ENCODE data around the gene CXCL13. TPM values are rescaled to one million over a fixed set of nuclear protein-coding genes. Genes with fewer than 3 reads are reported as not detected.

CXCL13 gene
- total and polyA plus RNA-seq, 2 donors: 1.9 to 55.3 TPM

DNA sequence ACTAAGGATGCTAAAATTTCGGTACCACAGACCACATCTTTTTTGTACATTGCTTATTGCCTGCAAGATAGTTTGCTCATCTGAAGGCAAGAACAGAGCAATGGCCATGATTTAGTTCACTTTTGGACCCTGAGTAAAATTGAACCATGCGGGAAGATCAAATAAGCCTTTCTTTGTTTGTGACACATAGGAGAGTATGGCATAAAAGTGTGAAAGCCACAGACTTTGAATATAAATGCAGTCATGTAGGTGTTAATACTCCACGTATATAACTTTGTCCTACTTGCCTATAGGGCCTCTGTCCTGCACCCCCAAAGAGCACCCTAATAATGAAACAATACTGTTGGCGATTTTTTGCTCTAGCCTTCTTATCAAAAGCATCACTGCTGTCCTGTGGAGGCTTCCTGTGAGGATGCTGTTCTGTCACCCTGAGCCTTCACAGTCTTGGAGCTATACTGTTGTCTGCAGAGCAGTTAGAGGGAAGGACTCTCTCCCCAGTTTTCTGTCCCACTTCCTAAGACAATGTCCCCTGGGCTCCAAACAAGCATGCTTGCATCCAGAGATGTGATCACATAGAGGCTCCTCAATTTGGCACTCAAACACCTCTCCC is 10.2 kb upstream of the CXCL13 start:
- 94% methylated on average over 4 of the region's 4 CpGs for WGBS
- no peak for DNase-seq (ENCODE audit: low read depth in 6 of 9, low spot score in 9 of 9)

DNA sequence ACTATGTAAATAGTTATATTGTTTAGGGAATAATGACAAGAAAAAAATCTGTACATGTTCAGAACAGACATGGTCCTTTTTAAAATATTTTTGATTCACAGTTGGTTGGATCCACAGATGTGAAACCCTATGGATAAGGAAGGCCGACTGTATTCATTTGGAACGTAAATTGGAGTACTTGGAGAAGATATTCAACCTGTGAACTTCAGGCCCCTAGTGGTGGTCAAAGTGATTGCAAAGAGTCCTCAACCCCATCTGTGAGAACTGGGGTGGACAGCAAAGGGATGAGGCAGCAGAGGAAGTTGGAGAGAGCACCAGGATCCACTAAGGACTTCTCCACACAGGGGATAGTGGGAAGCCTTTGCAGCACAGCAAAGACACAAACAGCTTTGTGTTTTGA is 6.2 kb upstream of the CXCL13 start:
- Histone ChIP-seq H3K9me3 (ENCODE audit: control insufficient read depth in 2 of 2, insufficient read depth in 1 of 2, low read length in 1 of 2) (no peaks in the 10 kb centered on the region), H3K27me3 (ENCODE audit: control insufficient read depth in 2 of 2, insufficient read depth in 1 of 2, low read length in 1 of 2) (peaks cover 0 to 5% of the 10 kb centered on the region in 2 donors), H3K4me3 (ENCODE audit: low read length in 2 of 2) (no peak overlapping the region), H3K36me3 (ENCODE audit: control insufficient read depth in 2 of 2, insufficient read depth in 2 of 2, low read length in 1 of 2) (no peaks in the 10 kb centered on the region), H3K4me1 (ENCODE audit: control insufficient read depth in 2 of 2, insufficient read depth in 2 of 2, low read length in 2 of 2) (no peaks in the 10 kb centered on the region), H3K27ac (ENCODE audit: low read depth in 1 of 2, low read length in 1 of 2) (no peak overlapping the region)
- 84% methylated on average over 2 of the region's 2 CpGs for WGBS
- DNase-seq (ENCODE audit: low read depth in 6 of 9, low spot score in 9 of 9): no peak

More for the DNA sequence above, 10.2 kb upstream of the CXCL13 start:
- Histone ChIP-seq H3K4me3 (ENCODE audit: low read length in 2 of 2) (no peak overlapping the region), H3K27me3 (ENCODE audit: control insufficient read depth in 2 of 2, insufficient read depth in 1 of 2, low read length in 1 of 2) (no peaks in the 10 kb centered on the region), H3K27ac (ENCODE audit: low read depth in 1 of 2, low read length in 1 of 2) (no peak overlapping the region), H3K4me1 (ENCODE audit: control insufficient read depth in 2 of 2, insufficient read depth in 2 of 2, low read length in 2 of 2) (no peaks in the 10 kb centered on the region), H3K9me3 (ENCODE audit: control insufficient read depth in 2 of 2, insufficient read depth in 1 of 2, low read length in 1 of 2) (no peaks in the 10 kb centered on the region), H3K36me3 (ENCODE audit: control insufficient read depth in 2 of 2, insufficient read depth in 2 of 2, low read length in 1 of 2) (no peaks in the 10 kb centered on the region)

DNA sequence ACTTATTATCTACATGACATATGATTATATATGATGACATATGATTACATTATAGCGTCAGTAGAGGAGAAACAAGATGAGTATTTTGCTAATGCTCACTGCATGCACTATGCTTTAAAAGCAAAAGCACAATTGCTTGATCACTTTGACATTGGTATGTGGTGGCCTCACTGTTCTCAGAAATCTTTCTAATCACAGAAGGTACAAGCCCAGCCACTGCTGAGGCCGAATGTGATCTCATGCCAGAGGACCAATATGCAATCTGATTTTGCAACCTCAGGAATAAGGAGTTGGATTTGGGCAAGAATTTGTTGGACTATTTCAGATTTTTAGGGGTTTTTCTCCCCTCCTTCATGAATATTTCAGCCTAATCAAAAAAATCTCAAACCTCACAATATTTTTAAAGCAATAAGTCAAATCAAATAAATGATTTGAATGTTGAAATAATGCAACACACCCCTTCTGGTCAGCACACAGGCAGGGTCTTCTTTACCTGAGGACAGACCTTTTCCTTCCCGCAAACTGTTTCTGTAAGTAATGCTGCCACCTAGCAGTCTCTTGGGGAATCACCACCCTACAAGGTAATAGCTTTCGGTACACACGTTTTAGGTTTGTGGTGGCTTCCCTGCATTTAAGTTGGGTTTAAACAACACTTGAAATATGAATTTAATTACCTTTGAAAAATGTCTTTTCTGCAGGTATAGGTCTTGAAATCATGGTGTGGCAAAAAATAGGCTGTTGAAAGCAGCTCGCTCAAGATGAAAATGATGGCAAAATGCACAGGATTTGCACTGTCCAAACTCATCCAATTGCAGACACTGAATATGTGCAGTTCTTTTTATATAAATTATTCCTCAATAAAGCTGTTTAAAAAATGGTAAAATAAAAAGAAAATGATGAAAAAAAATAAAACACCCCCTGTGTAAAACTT is 4.8 kb upstream of the CXCL13 start:
- no peaks in the 10 kb centered on the region for H3K36me3 ChIP-seq (ENCODE audit: control insufficient read depth in 2 of 2, insufficient read depth in 2 of 2, low read length in 1 of 2)
- H3K4me3 ChIP-seq (ENCODE audit: low read length in 2 of 2): no peak overlapping the region
- no peaks in the 10 kb centered on the region for H3K4me1 ChIP-seq (ENCODE audit: control insufficient read depth in 2 of 2, insufficient read depth in 2 of 2, low read length in 2 of 2)
- DNase-seq (ENCODE audit: low read depth in 6 of 9, low spot score in 9 of 9): peak in 4 of 9 donors; percentile 17 to 35 (median 18)
- no peaks in the 10 kb centered on the region for H3K9me3 ChIP-seq (ENCODE audit: control insufficient read depth in 2 of 2, insufficient read depth in 1 of 2, low read length in 1 of 2)
- H3K27me3 ChIP-seq (ENCODE audit: control insufficient read depth in 2 of 2, insufficient read depth in 1 of 2, low read length in 1 of 2): peaks cover 0 to 7% of the 10 kb centered on the region in 2 donors
- no peak overlapping the region for H3K27ac ChIP-seq (ENCODE audit: low read depth in 1 of 2, low read length in 1 of 2)
- 43% methylated on average over 6 of the region's 6 CpGs for WGBS

DNA sequence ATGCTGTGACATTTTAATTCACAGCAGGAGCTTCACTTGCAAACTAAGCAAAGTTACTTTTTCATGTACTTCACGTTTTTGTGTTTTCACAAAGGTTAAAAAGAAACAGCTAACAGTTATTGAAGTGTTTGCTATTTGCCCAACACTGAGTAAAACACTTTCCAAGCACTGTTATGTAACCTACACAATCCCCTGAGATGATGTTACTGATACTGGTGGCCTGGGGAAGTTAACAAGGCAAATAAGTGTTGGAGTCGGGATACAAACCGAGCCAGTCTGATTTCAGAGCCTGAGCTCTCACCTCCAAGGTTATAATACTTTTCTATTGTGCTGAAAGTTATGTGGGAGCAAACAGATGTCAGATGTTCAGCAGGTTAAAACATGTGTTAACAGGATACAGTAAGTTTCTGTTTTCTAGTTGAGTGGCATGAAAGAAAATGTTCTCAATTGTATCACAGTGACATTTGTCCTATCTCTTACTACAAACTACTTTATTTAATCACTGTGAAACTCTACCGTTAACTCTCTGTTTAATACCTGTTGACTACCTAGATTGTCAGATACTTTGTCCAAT is 3.9 kb upstream of the CXCL13 start:
- H3K27ac ChIP-seq (ENCODE audit: low read depth in 1 of 2, low read length in 1 of 2): no peak overlapping the region
- no peak for DNase-seq (ENCODE audit: low read depth in 6 of 9, low spot score in 9 of 9)

DNA sequence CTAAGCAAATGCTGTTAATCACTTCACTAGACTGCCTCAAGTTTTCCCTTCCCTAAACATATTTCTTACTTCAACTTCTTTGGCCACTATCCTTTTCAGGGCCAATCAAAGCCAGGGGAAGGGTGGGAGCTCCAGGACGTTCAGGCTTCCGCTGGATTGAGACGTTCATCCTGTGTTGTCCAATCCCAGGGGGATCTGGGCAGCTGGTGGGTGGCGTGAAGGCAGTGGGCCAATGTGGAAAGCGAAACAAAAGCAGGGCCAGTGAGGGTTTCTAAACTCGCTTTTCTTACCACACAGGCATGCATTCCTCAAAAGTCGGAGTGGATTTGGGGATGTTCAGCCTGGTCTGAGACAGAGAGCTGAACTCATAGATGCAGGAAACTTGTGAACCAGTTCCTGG is 7.6 kb downstream of the CXCL13 start:
- H3K27ac ChIP-seq (ENCODE audit: low read depth in 1 of 2, low read length in 1 of 2): no peak overlapping the region
- no peaks in the 10 kb centered on the region for H3K9me3 ChIP-seq (ENCODE audit: control insufficient read depth in 2 of 2, insufficient read depth in 1 of 2, low read length in 1 of 2)
- no peak for DNase-seq (ENCODE audit: low read depth in 6 of 9, low spot score in 9 of 9)
- WGBS: 94% methylated on average over 7 of the region's 7 CpGs
- H3K4me1 ChIP-seq (ENCODE audit: control insufficient read depth in 2 of 2, insufficient read depth in 2 of 2, low read length in 2 of 2): no peaks in the 10 kb centered on the region
- no peaks in the 10 kb centered on the region for H3K27me3 ChIP-seq (ENCODE audit: control insufficient read depth in 2 of 2, insufficient read depth in 1 of 2, low read length in 1 of 2)
- no peak overlapping the region for H3K4me3 ChIP-seq (ENCODE audit: low read length in 2 of 2)
- no peaks in the 10 kb centered on the region for H3K36me3 ChIP-seq (ENCODE audit: control insufficient read depth in 2 of 2, insufficient read depth in 2 of 2, low read length in 1 of 2)

More for the DNA sequence above, 3.9 kb upstream of the CXCL13 start:
- no peak overlapping the region for H3K4me3 ChIP-seq (ENCODE audit: low read length in 2 of 2)
- no peaks in the 10 kb centered on the region for H3K36me3 ChIP-seq (ENCODE audit: control insufficient read depth in 2 of 2, insufficient read depth in 2 of 2, low read length in 1 of 2)
- H3K27me3 ChIP-seq (ENCODE audit: control insufficient read depth in 2 of 2, insufficient read depth in 1 of 2, low read length in 1 of 2): peaks cover 0 to 7% of the 10 kb centered on the region in 2 donors
- no peaks in the 10 kb centered on the region for H3K9me3 ChIP-seq (ENCODE audit: control insufficient read depth in 2 of 2, insufficient read depth in 1 of 2, low read length in 1 of 2)
- 92% methylated on average over 4 of the region's 4 CpGs for WGBS
- no peaks in the 10 kb centered on the region for H3K4me1 ChIP-seq (ENCODE audit: control insufficient read depth in 2 of 2, insufficient read depth in 2 of 2, low read length in 2 of 2)

DNA sequence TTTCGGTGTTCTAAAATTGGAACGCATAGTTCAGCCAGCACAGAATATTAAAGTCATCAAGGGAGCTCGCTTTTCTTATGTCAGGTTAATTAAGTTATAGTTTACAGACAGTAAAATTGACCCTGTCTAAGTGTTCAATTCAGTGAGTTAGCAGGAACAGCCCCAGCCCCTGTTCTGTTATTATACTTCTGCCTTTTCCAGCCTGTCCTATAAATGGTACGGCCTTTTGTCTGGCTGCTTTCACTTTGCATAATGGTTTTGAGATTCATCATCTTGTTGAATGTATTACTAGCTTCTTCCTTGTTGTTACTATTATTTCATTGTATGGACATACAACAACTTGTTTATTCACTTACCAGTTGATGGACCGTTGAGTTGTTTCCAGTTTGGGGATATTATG is 9.5 kb downstream of the CXCL13 start:
- Histone ChIP-seq H3K27ac (ENCODE audit: low read depth in 1 of 2, low read length in 1 of 2) (no peak overlapping the region), H3K9me3 (ENCODE audit: control insufficient read depth in 2 of 2, insufficient read depth in 1 of 2, low read length in 1 of 2) (no peaks in the 10 kb centered on the region), H3K4me1 (ENCODE audit: control insufficient read depth in 2 of 2, insufficient read depth in 2 of 2, low read length in 2 of 2) (no peaks in the 10 kb centered on the region), H3K4me3 (ENCODE audit: low read length in 2 of 2) (no peak overlapping the region), H3K36me3 (ENCODE audit: control insufficient read depth in 2 of 2, insufficient read depth in 2 of 2, low read length in 1 of 2) (no peaks in the 10 kb centered on the region), H3K27me3 (ENCODE audit: control insufficient read depth in 2 of 2, insufficient read depth in 1 of 2, low read length in 1 of 2) (no peaks in the 10 kb centered on the region)
- WGBS: 90% methylated on average over 5 of the region's 5 CpGs
- DNase-seq (ENCODE audit: low read depth in 6 of 9, low spot score in 9 of 9): no peak

DNA sequence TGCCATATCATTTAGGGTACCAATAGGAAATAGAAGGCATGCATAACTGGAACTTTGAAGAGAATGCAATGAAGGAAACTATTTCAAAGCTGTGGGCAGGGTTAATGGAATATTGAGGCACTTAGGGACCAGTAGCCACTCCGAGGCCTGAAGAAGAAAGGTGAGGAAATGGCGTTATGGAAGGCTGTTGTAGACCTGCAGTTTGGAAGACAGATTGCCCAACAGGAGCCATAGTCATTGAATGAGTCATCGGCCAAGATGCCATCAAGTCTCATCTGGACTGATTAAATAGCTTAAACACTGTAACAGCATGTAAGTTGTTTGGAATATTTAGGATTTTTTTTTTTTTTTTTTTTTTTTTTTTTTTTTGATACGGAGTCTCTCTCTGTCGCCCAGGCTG is 11.6 kb downstream of the CXCL13 start:
- H3K36me3 ChIP-seq (ENCODE audit: control insufficient read depth in 2 of 2, insufficient read depth in 2 of 2, low read length in 1 of 2): no peaks in the 10 kb centered on the region
- H3K4me3 ChIP-seq (ENCODE audit: low read length in 2 of 2): no peak overlapping the region
- peaks cover 0 to 2% of the 10 kb centered on the region in 2 donors for H3K27me3 ChIP-seq (ENCODE audit: control insufficient read depth in 2 of 2, insufficient read depth in 1 of 2, low read length in 1 of 2)
- no peaks in the 10 kb centered on the region for H3K4me1 ChIP-seq (ENCODE audit: control insufficient read depth in 2 of 2, insufficient read depth in 2 of 2, low read length in 2 of 2)
- no peaks in the 10 kb centered on the region for H3K9me3 ChIP-seq (ENCODE audit: control insufficient read depth in 2 of 2, insufficient read depth in 1 of 2, low read length in 1 of 2)
- 90% methylated on average over 5 of the region's 5 CpGs for WGBS
- no peak overlapping the region for H3K27ac ChIP-seq (ENCODE audit: low read depth in 1 of 2, low read length in 1 of 2)
- no peak for DNase-seq (ENCODE audit: low read depth in 6 of 9, low spot score in 9 of 9)

DNA sequence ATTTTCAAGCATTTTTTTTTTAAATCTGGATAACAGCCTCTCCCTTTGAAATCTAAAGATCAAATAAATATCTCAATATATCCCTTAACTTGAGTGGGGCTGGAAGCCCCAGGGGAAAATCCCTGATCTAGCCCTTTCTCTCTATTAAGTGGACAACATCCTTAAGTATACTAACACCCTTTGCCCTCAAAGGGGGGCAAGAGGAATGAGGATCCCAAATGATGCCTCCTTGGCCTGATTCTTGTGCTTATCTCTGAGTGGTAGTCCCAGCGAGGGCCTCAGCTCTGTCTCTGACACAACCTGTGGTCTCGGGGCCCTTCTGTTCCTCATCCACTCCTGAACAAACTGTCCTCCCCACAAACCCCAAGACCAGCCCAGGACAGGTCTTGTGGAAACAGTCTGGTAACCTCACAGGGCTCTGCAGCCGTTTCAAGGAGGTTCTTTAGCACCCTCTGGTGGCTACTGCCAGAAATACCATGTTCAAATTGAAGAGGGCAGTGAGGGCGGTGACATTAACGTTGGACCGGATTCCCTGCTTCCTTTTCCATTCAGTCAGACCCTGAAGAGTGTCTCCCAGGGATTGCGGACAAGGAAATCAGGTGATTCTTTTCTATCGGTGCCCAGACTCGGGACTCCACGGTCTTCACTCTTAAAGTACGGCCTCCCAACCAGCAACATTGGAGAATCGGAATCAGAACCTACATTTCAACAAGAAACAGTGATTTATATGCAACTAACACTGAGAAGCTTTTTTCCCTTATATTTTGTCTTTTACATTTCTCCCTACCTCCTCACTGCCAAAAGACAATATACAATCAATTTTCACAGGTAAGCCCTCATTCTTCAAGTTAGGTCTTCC is 13.0 kb downstream of the CXCL13 start:
- H3K4me1 ChIP-seq (ENCODE audit: control insufficient read depth in 2 of 2, insufficient read depth in 2 of 2, low read length in 2 of 2): no peaks in the 10 kb centered on the region
- no peak overlapping the region for H3K27ac ChIP-seq (ENCODE audit: low read depth in 1 of 2, low read length in 1 of 2)
- peak; percentile 11 to 73 (median 51) for DNase-seq (ENCODE audit: low read depth in 6 of 9, low spot score in 9 of 9)
- H3K27me3 ChIP-seq (ENCODE audit: control insufficient read depth in 2 of 2, insufficient read depth in 1 of 2, low read length in 1 of 2): peaks cover 0 to 2% of the 10 kb centered on the region in 2 donors
- H3K36me3 ChIP-seq (ENCODE audit: control insufficient read depth in 2 of 2, insufficient read depth in 2 of 2, low read length in 1 of 2): no peaks in the 10 kb centered on the region
- WGBS: 18% methylated on average over 12 of the region's 12 CpGs
- no peak overlapping the region for H3K4me3 ChIP-seq (ENCODE audit: low read length in 2 of 2)
- no peaks in the 10 kb centered on the region for H3K9me3 ChIP-seq (ENCODE audit: control insufficient read depth in 2 of 2, insufficient read depth in 1 of 2, low read length in 1 of 2)

Measured in thymus (tissue), 11 donors.